ENCODE data around the gene BRINP3.

BRINP3 gene

DNA sequence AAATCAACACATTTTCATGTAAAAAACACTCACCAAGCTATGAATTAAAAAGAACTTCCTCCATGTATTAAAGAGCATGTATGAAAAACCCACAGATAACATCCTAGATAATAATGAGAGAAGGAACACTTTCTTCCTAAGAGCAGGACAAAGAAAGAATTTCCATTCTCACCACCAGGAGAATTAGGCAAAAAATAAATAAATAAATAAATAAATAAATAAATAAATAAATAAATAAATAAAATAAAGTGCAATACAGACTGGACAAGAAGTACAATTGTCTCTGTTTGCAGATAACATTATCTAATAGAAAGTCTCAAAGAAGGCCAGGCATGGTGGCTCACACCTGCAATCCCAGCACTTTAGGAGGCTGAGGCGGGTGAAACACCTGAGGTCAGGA is 218.2 kb downstream of the BRINP3 start:
- TF ChIP-seq, protein P1, sequence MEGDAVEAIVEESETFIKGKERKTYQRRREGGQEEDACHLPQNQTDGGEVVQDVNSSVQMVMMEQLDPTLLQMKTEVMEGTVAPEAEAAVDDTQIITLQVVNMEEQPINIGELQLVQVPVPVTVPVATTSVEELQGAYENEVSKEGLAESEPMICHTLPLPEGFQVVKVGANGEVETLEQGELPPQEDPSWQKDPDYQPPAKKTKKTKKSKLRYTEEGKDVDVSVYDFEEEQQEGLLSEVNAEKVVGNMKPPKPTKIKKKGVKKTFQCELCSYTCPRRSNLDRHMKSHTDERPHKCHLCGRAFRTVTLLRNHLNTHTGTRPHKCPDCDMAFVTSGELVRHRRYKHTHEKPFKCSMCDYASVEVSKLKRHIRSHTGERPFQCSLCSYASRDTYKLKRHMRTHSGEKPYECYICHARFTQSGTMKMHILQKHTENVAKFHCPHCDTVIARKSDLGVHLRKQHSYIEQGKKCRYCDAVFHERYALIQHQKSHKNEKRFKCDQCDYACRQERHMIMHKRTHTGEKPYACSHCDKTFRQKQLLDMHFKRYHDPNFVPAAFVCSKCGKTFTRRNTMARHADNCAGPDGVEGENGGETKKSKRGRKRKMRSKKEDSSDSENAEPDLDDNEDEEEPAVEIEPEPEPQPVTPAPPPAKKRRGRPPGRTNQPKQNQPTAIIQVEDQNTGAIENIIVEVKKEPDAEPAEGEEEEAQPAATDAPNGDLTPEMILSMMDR (conservative IDR thresholded peaks at IDR 0.05; ENCODE audit: low read depth) = no peak
- H3K27ac ChIP-seq = no peak overlapping the region
- POLR2A ChIA-PET (ENCODE audit: low non-redundant PET) = no interaction called here
- CTCF ChIA-PET = no interaction called here
- no peak for DNase-seq (ENCODE audit: low spot score)

- H3K27ac ChIP-seq = no peak overlapping the region
- ChIA-PET CTCF (no interaction called here), POLR2A (ENCODE audit: low non-redundant PET) (no interaction called here)
- DNase-seq (ENCODE audit: low spot score) = no peak
- TF ChIP-seq, protein P1 (conservative IDR thresholded peaks at IDR 0.05; ENCODE audit: low read depth) = no peak
Measured at GRCh38 chr1:190258003-190258402, 219.7 kb downstream of the BRINP3 start.

DNA sequence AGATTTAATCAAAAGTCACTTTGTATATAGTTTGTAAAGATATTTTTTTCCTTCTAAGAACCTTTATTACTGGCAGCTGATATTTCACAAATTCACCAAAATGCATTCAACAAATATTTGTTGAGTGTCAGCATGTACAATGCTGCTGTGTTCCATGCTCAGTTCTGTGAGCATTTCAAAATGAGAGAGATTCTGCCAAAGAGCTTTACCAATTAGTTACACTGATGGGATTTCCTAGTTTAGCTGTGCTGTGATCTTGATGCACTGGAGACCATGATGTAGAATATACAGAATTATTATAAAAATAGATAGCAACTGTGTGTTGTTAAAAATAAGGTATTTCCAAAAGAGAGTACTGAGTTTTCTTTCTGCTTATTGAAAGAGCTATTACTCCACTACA is 225.6 kb downstream of the BRINP3 start:
- DNase-seq (ENCODE audit: low spot score) = no peak
- CTCF ChIA-PET = interaction anchor here (0.6 kb wide), 1 partner anchor 315 kb away, joined by 4 read pairs; no protein-coding TSS in a partner anchor
- H3K27ac ChIP-seq = no peak overlapping the region
- POLR2A ChIA-PET (ENCODE audit: low non-redundant PET) = no interaction called here
- TF ChIP-seq, protein P1 (conservative IDR thresholded peaks at IDR 0.05; ENCODE audit: low read depth) = no peak

DNA sequence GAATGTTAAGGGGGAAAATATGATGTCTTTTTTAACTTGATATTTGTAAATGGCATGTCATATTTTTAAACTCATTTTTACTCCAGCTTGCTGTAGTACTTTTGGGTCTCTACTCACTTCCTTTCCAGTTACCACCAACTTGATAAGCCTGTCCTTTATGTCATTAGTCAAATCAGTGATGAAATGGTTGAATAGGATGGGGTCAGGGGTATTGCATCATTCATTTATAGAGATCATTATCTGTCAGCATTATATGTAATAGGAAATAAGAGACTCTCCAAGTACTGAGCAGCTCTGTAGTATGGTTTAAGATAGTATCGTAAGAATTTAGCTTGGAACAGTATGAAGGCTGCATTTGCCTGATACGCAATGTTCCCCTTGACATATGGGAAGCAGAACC is 227.3 kb downstream of the BRINP3 start:
- POLR2A ChIA-PET (ENCODE audit: low non-redundant PET) = no interaction called here
- TF ChIP-seq, protein P1 (conservative IDR thresholded peaks at IDR 0.05; ENCODE audit: low read depth) = no peak
- no peak overlapping the region for H3K27ac ChIP-seq
- CTCF ChIA-PET = interaction anchor here (1.0 kb wide), 1 partner anchor 736 kb away, joined by 4 read pairs; no protein-coding TSS in a partner anchor
- DNase-seq (ENCODE audit: low spot score) = no peak

- POLR2A ChIA-PET (ENCODE audit: low non-redundant PET) = no interaction called here
- DNase-seq (ENCODE audit: low spot score) = no peak
- CTCF ChIA-PET = interaction anchor here (0.7 kb wide), 1 partner anchor 8 kb away, joined by 3 read pairs; no protein-coding TSS in a partner anchor
- TF ChIP-seq, protein P1 (conservative IDR thresholded peaks at IDR 0.05; ENCODE audit: low read depth) = no peak
- no peak overlapping the region for H3K27ac ChIP-seq
Measured at GRCh38 chr1:190244406-190244805, 233.3 kb downstream of the BRINP3 start.

DNA sequence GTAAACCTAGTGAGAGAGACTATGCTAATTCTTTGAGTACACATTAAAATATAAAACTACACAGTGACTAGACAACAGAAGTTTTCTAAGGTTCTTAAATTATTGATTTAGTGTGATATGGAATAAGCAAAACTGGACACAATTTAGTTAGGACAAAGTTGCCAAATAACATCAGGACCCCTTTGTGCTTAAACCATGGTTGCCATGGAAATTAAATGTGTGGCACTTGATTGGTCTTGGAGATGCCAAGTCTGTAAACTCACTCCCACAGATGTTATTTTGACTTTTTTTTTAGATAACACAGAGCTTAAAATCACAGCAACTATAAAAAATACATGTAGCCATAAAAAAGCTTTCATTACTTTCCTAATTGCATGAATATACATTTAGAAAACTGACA is 234.6 kb downstream of the BRINP3 start:
- no peak for DNase-seq (ENCODE audit: low spot score)
- ChIA-PET POLR2A (ENCODE audit: low non-redundant PET) (no interaction called here), CTCF (no interaction called here)
- TF ChIP-seq, protein P1 (conservative IDR thresholded peaks at IDR 0.05; ENCODE audit: low read depth) = no peak
- no peak overlapping the region for H3K27ac ChIP-seq

GRCh38 chr1:190226006-190226405 is 251.7 kb downstream of the BRINP3 start:
- TF ChIP-seq, protein P1 (conservative IDR thresholded peaks at IDR 0.05; ENCODE audit: low read depth) = no peak
- POLR2A ChIA-PET (ENCODE audit: low non-redundant PET) = no interaction called here
- DNase-seq (ENCODE audit: low spot score) = no peak
- CTCF ChIA-PET = interaction anchor here (0.6 kb wide), 1 partner anchor 10 kb away, joined by 3 read pairs; no protein-coding TSS in a partner anchor
- no peak overlapping the region for H3K27ac ChIP-seq
